HEK293T (cell line): ENCODE measurements around the gene CEND1.

ENCODE experiments used
- CTCF ChIA-PET: fragments of 350-600 bp; formaldehyde crosslinking; extraction: SDS; loops from one replicate; lab custom pipeline; 2021; ENCODE audit warnings: antibody characterized with exemption, inconsistent platforms; lab: Yijun Ruan, JAX
- POLR2A ChIA-PET: fragments of 350-600 bp; formaldehyde crosslinking; extraction: SDS; loops from one replicate; lab custom pipeline; 2020; ENCODE audit warnings: antibody characterized with exemption, inconsistent platforms; lab: Yijun Ruan, JAX
- DNase-seq: peaks from one replicate; pipeline ENCODE4 v3.0.0; 2012; ENCODE audit warnings: mixed read lengths; ENCODE audit errors: extremely low spot score
- ARNT ChIP-seq: fragments of 450-650 bp; IDR thresholded peaks from 2 replicates; pipeline ENCODE4 v1.6.1; 2017; ENCODE audit warnings: mild to moderate bottlenecking
- BHLHE40 ChIP-seq: fragments of 450-650 bp; IDR thresholded peaks from 2 replicates; pipeline ENCODE4 v1.6.1; 2016; ENCODE audit warnings: mild to moderate bottlenecking, moderate library complexity, borderline replicate concordance
- CTBP1 ChIP-seq: fragments of 450-650 bp; IDR thresholded peaks from 2 replicates; pipeline ENCODE4 v1.6.1; 2016; ENCODE audit warnings: borderline replicate concordance
- ELF4 ChIP-seq: fragments of 450-650 bp; IDR thresholded peaks from 2 replicates; pipeline ENCODE4 v1.6.1; 2017; ENCODE audit warnings: antibody characterized with exemption
- FOXA1 ChIP-seq: fragments of 450-650 bp; IDR thresholded peaks from 2 replicates; pipeline ENCODE4 v1.6.1; 2016; ENCODE audit warnings: mild to moderate bottlenecking
- FOXK2 ChIP-seq: fragments of 450-650 bp; IDR thresholded peaks from 2 replicates; pipeline ENCODE4 v1.6.1; 2016; ENCODE audit warnings: mild to moderate bottlenecking
- FOXM1 ChIP-seq: fragments of 450-650 bp; IDR thresholded peaks from 2 replicates; pipeline ENCODE4 v1.6.1; 2017; ENCODE audit warnings: mild to moderate bottlenecking, borderline replicate concordance
- HDGF ChIP-seq: fragments of 450-650 bp; IDR thresholded peaks from 2 replicates; pipeline ENCODE4 v1.6.1; 2017; ENCODE audit warnings: antibody characterized with exemption, borderline replicate concordance
- L3MBTL2 ChIP-seq: fragments of 450-650 bp; conservative IDR thresholded peaks from 2 replicates; pipeline ENCODE4 v1.6.1; 2016; ENCODE audit warnings: mild to moderate bottlenecking
- LEF1 ChIP-seq: fragments of 450-650 bp; IDR thresholded peaks from 2 replicates; pipeline ENCODE4 v1.6.1; 2017; ENCODE audit warnings: mild to moderate bottlenecking, borderline replicate concordance
- NFRKB ChIP-seq: fragments of 450-650 bp; IDR thresholded peaks from 2 replicates; pipeline ENCODE4 v1.6.1; 2016; ENCODE audit warnings: mild to moderate bottlenecking, moderate library complexity
- PKNOX1 ChIP-seq: fragments of 450-650 bp; IDR thresholded peaks from 2 replicates; pipeline ENCODE4 v1.6.1; 2016
- SP1 ChIP-seq: fragments of 450-650 bp; IDR thresholded peaks from 2 replicates; pipeline ENCODE4 v1.6.1; 2017
- SUZ12 ChIP-seq: fragments of 450-650 bp; IDR thresholded peaks from 2 replicates; pipeline ENCODE4 v1.6.1; 2016; ENCODE audit warnings: mild to moderate bottlenecking
- TARDBP ChIP-seq: fragments of 450-650 bp; IDR thresholded peaks from 2 replicates; pipeline ENCODE4 v1.6.1; 2016
- ZNF384 ChIP-seq: fragments of 450-650 bp; IDR thresholded peaks from 2 replicates; pipeline ENCODE4 v1.6.1; 2016

The CEND1 gene

GRCh38 chr11:747158-748006 lies 42.5 kb downstream of the CEND1 start, which contains the start of gene TALDO1:
Gene TALDO1, plus strand, starts transcription at chr11:747464. Its CDS starts 18 bp downstream, at chr11:747482.
- peak; percentile 95 for DNase-seq
- TF ChIP-seq HDGF (no peak), ZNF384 (no peak), LEF1 (no peak), L3MBTL2 (no peak), FOXM1 (no peak), NFRKB (no peak), ARNT (no peak), SUZ12 (no peak), CTBP1 (no peak), ELF4 (no peak), SP1 (no peak), FOXA1 (no peak), FOXK2 (no peak), TARDBP (no peak), BHLHE40 (no peak)
- CTCF ChIA-PET: interaction anchor here (0.6 to 1.6 kb wide), 3 partner anchors 20 to 51 kb away, joined by 3 to 6 read pairs (median 3); partner anchors contain the start of gene TMEM80
- POLR2A ChIA-PET: interaction anchor here (0.5 to 2.6 kb wide), 17 partner anchors 8 to 520 kb away, joined by 3 to 13 read pairs (median 3); no protein-coding TSS in a partner anchor

DNA sequence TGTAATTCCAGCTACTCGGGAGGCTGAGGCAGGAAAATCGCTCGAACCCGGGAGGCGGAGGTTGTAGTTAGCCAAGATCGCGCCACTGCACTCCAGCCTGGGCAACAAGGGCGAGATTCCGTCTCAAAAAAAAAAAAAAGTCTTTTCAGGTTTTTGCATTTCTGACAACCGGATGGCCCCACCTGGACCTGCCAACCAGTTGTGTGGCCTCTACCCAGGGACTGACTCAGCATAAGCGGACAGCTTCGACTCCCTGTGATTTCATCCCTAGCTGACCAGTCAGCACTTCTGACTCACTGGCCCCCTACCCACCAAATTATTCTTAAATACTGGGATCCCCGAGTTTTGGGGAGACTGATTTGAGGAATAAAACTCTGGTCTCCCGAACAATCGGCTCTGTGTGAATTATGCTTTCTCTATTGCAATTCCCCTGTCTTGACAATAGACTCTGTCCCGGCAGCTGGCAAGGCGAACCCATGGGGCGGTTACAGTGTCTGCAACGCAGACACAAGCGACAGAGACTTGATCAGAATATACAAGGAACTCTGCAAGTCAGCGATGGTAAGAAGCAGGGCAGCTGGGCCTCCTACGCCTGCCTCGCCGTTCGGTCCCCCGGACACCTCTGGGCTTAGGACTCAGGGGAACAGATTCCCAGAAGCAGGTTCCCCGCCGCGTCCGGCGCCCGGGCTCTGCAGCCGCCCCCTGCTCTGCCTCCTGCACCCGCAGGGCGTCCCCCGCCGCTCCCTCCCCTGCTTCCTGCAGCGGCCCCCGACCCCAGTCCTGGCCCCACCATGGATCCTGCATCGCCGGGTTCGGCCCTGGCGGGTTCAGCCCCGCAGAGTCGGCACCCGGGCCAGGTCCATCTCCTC lies 43.4 kb downstream of the CEND1 start:
- no peak for TF ChIP-seq ELF4
- no peak for TF ChIP-seq ARNT
- TF ChIP-seq CTBP1: no peak
- peak; percentile 49; the same call in 1 of the 2 replicates for TF ChIP-seq L3MBTL2
- no peak for TF ChIP-seq FOXA1
- no peak for DNase-seq
- CTCF ChIA-PET: interaction anchor here (0.6 to 1.0 kb wide), 4 partner anchors 17 to 165 kb away, joined by 3 read pairs; partner anchors contain the start of gene TMEM80
- POLR2A ChIA-PET: interaction anchor here (0.6 to 2.6 kb wide), 13 partner anchors 10 to 284 kb away, joined by 3 to 13 read pairs (median 3); no protein-coding TSS in a partner anchor

DNA sequence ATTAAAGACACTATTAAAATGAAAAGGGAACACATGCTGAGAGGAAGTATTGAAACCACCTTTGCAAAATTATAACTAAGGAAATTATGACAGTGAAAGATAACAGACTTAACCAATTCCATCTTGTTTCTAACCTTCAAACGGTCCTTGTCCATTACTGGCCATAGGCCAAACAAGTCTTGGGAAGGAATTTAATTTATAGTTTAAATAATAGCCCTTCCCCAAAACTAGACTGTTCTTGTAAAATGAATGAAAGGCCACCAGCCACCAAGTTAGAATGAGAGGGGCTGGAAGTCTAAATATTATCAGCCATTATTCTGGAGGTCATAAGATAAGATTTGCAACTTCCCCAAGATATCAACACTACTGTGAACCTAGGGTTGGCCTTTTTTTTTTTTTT lies 44.5 kb downstream of the CEND1 start:
- CTCF ChIA-PET: interaction anchor here (2.1 kb wide), 1 partner anchor 17 kb away, joined by 5 read pairs; no protein-coding TSS in a partner anchor
- TF ChIP-seq NFRKB (no peak), SUZ12 (no peak), LEF1 (no peak), FOXM1 (no peak), L3MBTL2 (no peak), CTBP1 (no peak), TARDBP (no peak), FOXK2 (no peak), ZNF384 (no peak), PKNOX1 (no peak), ARNT (no peak), ELF4 (no peak), SP1 (no peak), BHLHE40 (no peak), FOXA1 (no peak), HDGF (no peak)
- no peak for DNase-seq
- POLR2A ChIA-PET: interaction anchor here (2.5 kb wide), 1 partner anchor 19 kb away, joined by 11 read pairs; no protein-coding TSS in a partner anchor

- TF ChIP-seq NFRKB (no peak), PKNOX1 (no peak)
- POLR2A ChIA-PET: no interaction called here
- no peak for DNase-seq
- CTCF ChIA-PET: interaction anchor here (0.8 kb wide), 1 partner anchor 11 kb away, joined by 3 read pairs; no protein-coding TSS in a partner anchor
Observed at GRCh38 chr11:742571-743201, 47.2 kb downstream of the CEND1 start.

DNA sequence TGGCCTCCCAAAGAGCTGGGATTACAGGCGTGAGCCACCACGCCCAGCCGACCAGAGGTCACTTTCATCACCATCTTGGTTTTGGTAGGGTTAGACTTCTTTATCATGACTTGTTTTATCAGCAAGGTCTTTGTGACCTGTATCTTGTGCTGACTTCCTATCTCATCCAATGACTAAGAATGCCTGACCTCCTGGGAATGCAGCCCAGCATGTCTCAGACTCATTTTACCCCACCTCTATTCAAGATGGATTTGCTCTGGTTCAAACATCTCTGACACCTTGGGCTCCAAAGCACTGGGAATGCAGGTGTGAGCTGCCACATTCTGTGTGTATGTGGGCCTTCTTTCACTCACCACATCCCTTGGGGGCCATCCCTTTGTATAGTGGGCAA lies 47.7 kb downstream of the CEND1 start:
- no peak for TF ChIP-seq L3MBTL2
- TF ChIP-seq ZNF384: no peak
- no peak for TF ChIP-seq HDGF
- TF ChIP-seq TARDBP: no peak
- TF ChIP-seq ELF4: no peak
- no peak for TF ChIP-seq FOXA1
- TF ChIP-seq SUZ12: no peak
- no peak for TF ChIP-seq LEF1
- no peak for TF ChIP-seq CTBP1
- TF ChIP-seq BHLHE40: no peak
- no peak for TF ChIP-seq ARNT
- TF ChIP-seq PKNOX1: no peak
- TF ChIP-seq FOXM1: no peak
- no peak for TF ChIP-seq FOXK2
- TF ChIP-seq SP1: no peak
- TF ChIP-seq NFRKB: no peak
- ChIA-PET CTCF (no interaction called here), POLR2A (no interaction called here)
- no peak for DNase-seq
